HG03457 (cell line): ENCODE results near the gene FAAP20.
A peak's percentile ranks its signal among the peaks of the same experiment; 100 is the strongest.

Source experiments
- ATAC-seq: cut with Tn5 transposase; IDR thresholded peaks from one replicate; pipeline ENCODE4 v1.9.1; 2021; ENCODE audit warnings: moderate number of reproducible peaks; ENCODE audit not compliant: unreplicated experiment

Gene FAAP20

GRCh38 chr1:2194319-2194897, at the start of gene FAAP20:
Gene FAAP20, minus strand, starts transcription at chr1:2194772. Its CDS starts 23 bp downstream, at chr1:2194749.
- ATAC-seq: peak; percentile 17

- no peak for ATAC-seq
Observed at GRCh38 chr1:2242814-2243725, 48.5 kb upstream of the FAAP20 start.

GRCh38 chr1:2241820-2242219, 47.2 kb upstream of the FAAP20 start:
- no peak for ATAC-seq

- ATAC-seq: no peak
Observed at GRCh38 chr1:2240270-2241156, 45.9 kb upstream of the FAAP20 start.

GRCh38 chr1:2239384-2239985, 44.9 kb upstream of the FAAP20 start:
- ATAC-seq: no peak

GRCh38 chr1:2239013-2239370, 44.4 kb upstream of the FAAP20 start:
- ATAC-seq: no peak

GRCh38 chr1:2238361-2239012, 43.9 kb upstream of the FAAP20 start:
- ATAC-seq: no peak

- ATAC-seq: no peak
Observed at GRCh38 chr1:2237773-2238172, 43.2 kb upstream of the FAAP20 start.

GRCh38 chr1:2236695-2237677, 42.4 kb upstream of the FAAP20 start:
- ATAC-seq: no peak

- ATAC-seq: no peak
Observed at GRCh38 chr1:2235300-2235998, 40.9 kb upstream of the FAAP20 start.

GRCh38 chr1:2234762-2235113, 40.2 kb upstream of the FAAP20 start:
- ATAC-seq: no peak

- ATAC-seq: no peak
Observed at GRCh38 chr1:2233997-2234761, 39.6 kb upstream of the FAAP20 start.

GRCh38 chr1:2233468-2233867, 38.9 kb upstream of the FAAP20 start:
- ATAC-seq: no peak

GRCh38 chr1:2232916-2233438, 38.4 kb upstream of the FAAP20 start:
- no peak for ATAC-seq

GRCh38 chr1:2232255-2232915, 37.8 kb upstream of the FAAP20 start:
- no peak for ATAC-seq

- ATAC-seq: no peak
Observed at GRCh38 chr1:2231532-2232254, 37.1 kb upstream of the FAAP20 start.
